Stimulated activated CD4-positive, alpha-beta T cell treated with anti-CD3 and anti-CD28 coated beads, TNF-alpha, amount 100 ng/mL, for 24 hours (primary cell): Measurements from ENCODE around the gene CRACDL.

Experiments used
- DNase-seq, 3 experiments: peaks; one replicate each; pipeline ENCODE4 v3.0.0-alpha.2; 2020; ENCODE audit warnings: low read depth in 3 of 3

CRACDL gene

DNA sequence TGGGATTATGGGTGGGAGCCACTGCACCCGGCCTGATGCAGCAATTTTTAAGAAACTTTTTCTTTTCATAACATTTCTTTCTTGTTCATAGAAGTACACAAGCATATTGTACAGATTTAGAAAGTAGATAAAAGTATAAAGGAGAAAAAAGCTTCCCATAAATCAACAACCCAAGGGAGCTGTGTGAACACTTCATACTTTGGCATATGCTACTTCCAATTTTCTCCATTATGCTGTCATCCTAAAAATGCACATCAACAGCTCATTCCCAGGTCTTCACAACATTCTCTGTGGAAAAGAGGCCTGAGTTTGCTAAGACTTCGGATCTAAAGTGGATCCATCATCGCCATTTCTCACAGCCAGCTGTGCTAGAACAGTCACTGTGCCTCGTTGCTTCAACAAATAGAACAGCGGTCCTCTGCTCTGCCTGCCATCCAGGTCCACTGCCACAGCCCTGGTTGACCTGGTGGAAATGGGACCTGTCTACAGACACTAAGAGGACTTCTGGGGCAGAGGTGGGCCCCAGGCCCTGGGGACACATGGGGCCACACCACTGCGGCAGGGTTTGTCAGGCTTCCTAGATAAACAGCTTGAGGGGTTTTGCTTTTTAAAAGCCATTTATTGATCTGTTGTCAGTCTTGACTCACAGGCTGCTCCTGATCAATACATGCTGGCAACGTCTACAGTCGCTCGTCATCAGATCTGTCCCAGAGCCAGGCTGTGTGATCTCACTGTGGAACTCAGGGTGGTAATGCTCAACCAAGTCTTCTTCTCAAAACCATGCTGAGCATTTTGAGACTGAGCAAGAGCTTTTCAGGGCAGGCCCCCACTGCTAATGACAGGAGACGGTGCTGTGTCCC lies 132.4 kb downstream of the CRACDL start:
- no peak for DNase-seq

GRCh38 chr2:98802344-98802743 lies 133.7 kb downstream of the CRACDL start:
- no peak for DNase-seq

DNA sequence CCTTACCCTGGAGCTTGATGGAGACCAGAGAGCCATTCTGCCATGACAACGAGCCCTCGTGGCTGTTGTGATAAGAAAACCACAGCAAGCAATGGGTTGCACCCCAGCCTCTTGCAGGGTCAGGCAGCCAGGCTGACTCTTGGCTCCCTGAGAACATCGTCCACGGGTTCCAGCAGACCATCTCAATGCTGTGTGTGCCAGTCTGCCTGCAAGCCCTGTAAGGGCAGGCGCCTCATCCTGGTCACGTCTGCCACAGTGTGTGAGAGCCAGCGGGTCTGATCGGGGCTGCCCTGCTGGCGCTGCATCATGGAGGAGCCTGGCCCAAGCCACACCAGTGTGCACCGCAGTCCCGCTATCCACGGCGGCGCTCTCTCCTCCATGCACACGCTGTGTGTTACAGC lies 134.1 kb downstream of the CRACDL start:
- DNase-seq, result no peak

GRCh38 chr2:98801286-98801685 lies 134.7 kb downstream of the CRACDL start:
- DNase-seq, result no peak

GRCh38 chr2:98800330-98801064 lies 135.5 kb downstream of the CRACDL start:
- no peak for DNase-seq

DNA sequence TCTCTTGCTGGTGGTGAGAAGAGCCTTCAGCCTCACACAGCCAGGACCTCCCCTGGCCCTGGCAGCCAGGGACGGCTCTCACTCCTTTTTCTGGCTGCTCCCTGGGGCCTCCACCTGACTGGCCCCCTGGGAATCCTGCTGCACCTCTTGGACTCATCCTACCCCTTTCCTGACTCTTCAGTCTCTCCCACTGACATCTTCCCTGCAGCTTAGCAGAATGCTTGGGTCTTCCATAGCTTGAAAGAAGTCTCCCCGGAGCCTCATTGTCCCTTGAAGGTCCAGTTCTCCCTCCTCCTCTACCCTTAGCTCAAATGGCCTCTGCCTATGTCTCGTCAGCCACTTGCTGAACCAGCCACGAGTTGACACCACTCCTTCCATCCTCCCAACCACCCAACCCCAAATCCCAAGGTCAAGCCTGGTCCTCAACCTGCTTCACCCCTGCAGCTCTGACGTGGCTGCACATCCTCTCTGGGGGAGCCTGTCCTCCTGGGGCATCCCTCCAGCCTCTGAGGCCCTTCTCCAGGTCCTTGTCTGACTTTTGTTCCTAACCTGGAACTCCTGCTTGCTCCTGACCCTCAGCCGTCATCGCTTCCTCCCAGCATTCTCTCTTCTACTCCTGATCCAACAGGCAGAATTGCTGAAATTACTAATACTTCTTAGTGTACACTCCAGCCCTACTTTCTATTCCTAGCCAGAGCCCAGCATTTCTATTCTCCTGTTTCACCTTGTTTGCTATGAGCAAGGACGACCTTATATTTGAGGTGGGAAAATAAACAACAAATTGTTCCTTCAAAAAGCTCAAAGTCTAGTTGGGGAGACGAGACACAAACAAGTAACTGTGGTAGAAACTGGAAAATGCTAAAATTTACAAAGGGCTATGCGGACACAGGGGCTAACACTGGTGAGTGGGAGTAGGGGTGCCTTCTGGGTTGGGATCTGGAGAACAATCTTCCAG lies 136.4 kb downstream of the CRACDL start:
- DNase-seq, result no peak

DNA sequence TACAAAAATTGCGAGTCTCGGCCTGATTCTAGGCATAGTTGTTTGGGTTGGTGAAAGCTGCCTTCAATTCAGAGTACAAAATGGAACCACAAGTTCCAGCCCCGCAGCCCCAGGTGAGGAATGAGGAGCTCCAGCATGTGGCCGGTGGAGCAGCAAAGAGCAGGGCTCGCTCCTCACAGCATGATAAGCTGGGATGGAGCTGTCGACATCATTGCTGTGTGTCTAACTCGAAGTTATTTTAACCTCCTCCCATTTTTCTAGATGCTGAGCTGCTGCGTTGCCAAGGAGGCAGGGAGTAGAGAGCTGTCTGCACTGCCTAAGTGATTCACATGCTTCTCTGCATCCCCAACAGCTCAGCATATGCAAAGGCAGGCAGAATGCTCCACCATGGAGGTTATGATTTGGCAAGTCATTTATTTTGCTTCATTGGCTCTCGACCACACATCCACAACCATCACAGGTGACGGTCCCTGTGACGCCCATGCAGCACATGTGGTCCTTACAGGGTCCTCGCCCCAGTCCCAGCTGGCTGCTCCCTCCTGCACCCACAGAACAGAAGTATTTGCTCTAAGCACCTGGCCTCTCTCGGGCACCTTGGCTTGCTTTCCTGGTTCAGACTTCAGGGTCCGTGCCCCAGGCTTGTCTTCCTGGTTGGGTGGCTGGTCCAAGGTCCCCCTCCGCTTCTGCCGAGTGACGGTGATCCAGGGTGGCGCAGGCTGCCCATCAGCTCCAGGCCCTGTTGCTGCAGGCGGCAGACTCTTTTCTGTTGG lies 139.1 kb downstream of the CRACDL start:
- DNase-seq, result no peak

- DNase-seq, result no peak
Measured at GRCh38 chr2:98795891-98796676, 139.9 kb downstream of the CRACDL start.

DNA sequence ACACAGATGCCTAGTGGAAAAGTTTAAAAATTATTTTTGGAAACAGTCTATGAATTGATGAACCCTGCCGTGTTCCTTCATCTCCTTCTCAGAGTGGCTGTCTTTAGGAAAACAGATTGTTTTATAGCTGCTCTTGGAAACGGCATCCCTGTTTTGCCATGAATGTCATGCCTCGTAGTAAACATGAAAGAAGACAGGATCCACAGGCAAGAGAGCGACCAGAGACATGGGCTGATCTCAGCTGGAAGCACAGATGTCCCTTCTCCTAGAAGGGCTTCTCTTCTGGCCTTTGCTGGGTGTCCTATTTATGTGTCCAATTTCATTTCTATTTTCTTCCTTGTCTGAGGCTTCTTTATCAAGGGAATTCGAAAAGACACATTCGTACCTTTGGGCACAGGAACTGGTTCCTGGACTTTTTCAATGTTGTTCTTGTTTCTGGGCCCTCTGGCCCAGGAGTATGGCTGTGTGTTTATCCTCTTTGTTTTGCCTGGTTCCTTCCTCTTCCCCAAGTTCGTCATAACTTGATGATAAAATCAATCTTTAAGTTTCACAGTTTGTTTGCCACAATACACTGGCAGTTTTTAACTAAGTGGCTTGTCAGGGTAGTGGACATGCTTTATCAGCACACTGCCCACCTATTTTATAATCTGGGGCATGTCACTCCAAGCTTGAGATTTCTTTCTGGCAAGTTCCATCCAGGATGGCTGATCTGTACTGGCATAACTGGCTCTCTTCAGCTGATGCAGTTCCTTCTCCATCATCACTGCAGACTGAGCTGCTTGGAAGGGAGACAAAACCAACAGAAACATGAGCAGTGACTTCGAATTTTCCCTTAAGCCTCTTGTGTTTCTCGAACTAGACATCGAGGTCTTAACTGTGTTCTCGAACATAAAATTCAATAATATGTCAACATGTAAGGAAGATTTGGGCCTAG lies 141.9 kb downstream of the CRACDL start:
- DNase-seq, result no peak

GRCh38 chr2:98793275-98793674 lies 142.8 kb downstream of the CRACDL start:
- no peak for DNase-seq

- no peak for DNase-seq
Measured at GRCh38 chr2:98790221-98790620, 145.8 kb downstream of the CRACDL start.

DNA sequence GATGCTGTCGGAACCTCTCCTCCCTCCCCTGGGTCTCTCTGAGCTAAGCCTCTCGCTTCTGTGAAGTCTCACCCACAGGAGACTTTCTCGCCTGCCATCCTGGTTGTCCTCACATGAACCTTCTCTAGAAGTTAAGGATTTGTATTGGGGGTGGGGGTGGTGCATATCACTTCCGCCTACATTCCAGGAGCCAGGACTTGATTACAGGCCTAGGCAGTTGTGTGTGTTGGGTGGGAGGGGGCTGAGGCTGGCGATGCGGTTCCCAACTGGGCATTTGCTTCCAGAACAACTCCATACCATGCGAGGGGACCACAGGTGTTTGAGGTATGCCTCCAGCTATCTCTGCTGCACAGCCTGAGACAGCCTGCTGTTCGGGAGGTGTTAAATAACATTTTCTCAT lies 148.3 kb downstream of the CRACDL start:
- no peak for DNase-seq

DNA sequence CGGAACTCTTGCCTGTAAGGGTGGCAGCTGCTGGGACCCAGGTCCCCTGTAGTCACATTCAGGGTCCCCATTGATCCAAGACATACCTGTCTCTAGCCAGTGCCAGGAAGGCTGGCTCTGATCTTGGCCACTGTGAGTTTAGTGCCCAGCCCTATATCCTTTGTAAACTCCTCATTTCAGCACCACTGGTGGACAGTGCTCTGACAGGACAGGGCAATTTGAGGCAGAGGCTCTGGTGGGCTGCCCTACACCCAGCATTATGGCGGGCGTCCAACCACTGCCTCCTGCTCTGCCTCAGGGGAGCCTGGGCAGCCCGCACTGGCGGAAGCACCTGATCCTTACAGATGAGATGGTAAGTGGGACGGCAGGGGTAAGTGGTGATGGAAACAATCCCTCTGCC lies 149.8 kb downstream of the CRACDL start:
- DNase-seq, result no peak

- DNase-seq, result no peak
Measured at GRCh38 chr2:98782570-98782969, 153.5 kb downstream of the CRACDL start.

DNA sequence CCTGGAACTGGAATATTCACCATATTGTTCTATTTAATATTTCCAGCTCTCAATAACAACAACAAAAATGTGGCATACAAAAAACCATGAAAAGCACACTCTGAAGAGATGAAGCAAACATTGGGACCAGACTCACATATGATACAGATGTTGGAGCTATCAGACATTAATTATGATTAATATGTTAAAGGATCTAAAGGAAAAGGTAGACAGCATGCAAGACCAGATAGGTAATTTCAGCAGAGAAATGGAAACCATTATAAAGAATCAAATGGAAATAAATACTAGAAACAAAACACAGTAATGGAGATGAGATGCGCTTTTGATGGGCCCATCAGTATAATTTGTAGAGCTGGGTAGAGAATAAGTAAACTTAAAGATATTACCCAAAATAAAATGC lies 154.2 kb downstream of the CRACDL start:
- DNase-seq, result no peak

GRCh38 chr2:98778741-98779483 lies 157.1 kb downstream of the CRACDL start:
- DNase-seq, result no peak

DNA sequence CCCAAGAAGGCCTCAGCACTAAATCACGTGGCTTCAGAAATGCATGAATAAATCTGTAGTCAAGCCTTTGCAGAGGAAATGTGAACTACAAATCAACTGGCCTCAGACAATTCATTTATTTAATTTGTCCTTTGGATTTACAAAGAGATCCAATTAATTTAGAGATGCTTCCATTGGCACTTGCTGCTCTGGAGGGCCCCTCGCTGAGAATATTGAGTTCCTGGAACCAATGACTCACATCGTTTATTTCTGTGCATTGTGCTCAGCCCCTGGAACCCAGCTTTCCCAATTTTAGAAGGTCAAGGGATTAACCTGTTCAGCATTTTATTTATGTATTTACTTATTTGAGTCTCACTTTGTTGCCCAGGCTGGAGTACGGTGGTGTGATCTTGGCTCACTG lies 157.9 kb downstream of the CRACDL start:
- no peak for DNase-seq

DNA sequence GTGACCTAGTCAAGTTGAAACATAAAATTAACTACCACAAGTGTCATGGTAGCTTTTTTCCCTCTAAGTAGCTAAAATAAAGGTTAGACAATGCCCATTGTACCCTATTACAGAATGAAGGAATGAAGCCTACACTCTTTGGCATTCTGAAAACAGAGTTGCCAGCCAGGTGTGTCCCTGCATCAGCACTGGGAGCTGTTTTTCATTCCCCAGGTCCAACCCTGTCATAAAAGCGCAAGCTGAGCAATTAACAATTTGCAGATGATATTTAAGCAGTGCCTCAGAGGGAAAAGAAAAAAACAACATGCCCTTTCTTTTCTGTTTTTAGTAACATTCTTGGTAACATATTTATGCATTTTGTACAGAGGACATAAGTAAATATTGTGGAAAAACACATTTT lies 158.3 kb downstream of the CRACDL start:
- DNase-seq, result no peak

GRCh38 chr2:98777076-98777475 lies 158.9 kb downstream of the CRACDL start:
- no peak for DNase-seq
